Effector memory CD8-positive, alpha-beta T cell (primary cell): ENCODE measurements around the gene DERL3.

Experiments
- ATAC-seq: fragments of 150-1000 bp; cut with Tn5 transposase; replicated peaks from 2 replicates; pipeline ENCODE4 v1.10.0; 2021; ENCODE audit warnings: mild to moderate bottlenecking, moderate library complexity
- DNase-seq, 3 experiments: peaks; one replicate each; pipeline ENCODE4 v3.0.0; 2021
- H3K27ac Mint-ChIP-seq, 2 donors: one replicate each; pipeline ENCODE4 v1.8.0; 2022; ENCODE audit warnings: mild to moderate bottlenecking in 2 of 2, mixed read lengths in 2 of 2, moderate library complexity in 2 of 2
- H3K27me3 Mint-ChIP-seq, 2 donors: one replicate each; pipeline ENCODE4 v1.8.0; 2022; ENCODE audit warnings: mixed read lengths in 2 of 2
- H3K36me3 Mint-ChIP-seq: one replicate; pipeline ENCODE4 v1.8.0; 2022; ENCODE audit warnings: mild to moderate bottlenecking, moderate library complexity, mixed read lengths; ENCODE audit not compliant: insufficient read depth
- H3K4me1 Mint-ChIP-seq, 2 donors: one replicate each; pipeline ENCODE4 v1.8.0; 2022; ENCODE audit warnings: low read depth in 2 of 2, mixed read lengths in 2 of 2
- H3K4me3 Mint-ChIP-seq, 2 donors: one replicate each; pipeline ENCODE4 v1.8.0; 2022; ENCODE audit warnings: mild to moderate bottlenecking in 2 of 2, mixed read lengths in 2 of 2, moderate library complexity in 2 of 2
- H3K9me3 Mint-ChIP-seq, 2 donors: one replicate each; pipeline ENCODE4 v1.8.0; 2022; ENCODE audit warnings: mixed read lengths in 2 of 2

DERL3 gene

DNA sequence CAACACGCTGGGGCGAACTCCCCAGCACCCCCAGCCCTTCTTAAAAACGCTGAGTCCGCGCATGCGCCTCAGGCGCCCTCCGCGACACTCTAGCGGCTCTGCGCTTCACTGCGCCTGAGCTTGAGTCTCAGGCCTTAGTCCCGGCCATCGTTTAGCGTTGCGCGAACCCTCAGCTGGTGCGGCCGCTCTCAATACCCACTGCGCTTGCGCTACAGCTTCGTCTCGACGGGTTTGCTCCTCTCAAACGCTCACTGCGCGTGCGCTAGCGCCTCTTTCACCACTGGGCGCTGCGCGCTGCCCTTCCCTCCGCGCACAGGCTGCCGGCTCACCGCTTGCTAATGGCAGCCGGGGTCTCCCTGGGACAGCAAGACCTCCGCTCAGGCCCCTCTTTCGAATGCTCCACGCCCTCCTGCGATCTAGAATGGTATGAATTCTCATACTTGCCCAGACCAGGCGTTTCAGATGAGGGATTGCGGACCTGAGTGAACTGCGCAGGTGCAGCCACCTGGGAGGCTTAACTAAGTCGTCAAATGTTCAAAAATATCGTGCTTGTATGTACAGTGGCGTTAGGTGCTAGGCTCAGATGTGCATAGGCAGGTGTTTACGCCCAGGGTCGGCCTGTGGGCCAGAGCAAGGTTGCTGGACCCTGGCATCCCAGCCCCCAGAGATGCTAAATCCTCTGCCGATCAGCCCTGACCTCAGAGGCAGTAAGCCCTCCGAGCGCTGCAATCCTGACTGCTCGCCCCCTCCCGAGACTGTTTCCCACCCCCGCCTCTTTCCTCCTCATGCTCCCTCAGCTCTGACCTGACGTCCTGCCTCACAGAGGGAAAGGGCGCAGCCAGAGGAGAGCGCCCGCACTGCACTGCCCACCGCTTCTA lies 19.0 kb upstream of the DERL3 start, which contains the start of gene SLC2A11:
TSS of gene SLC2A11 (plus strand) at position 270 of the 878 bp plus-strand sequence. CDS start at position 395, 125 bp downstream.
- Mint-ChIP-seq H3K36me3 (peaks cover 17% of the 10 kb centered on the region), H3K27me3 (no peaks in the 10 kb centered on the region), H3K4me1 (peaks cover 19 to 20% of the 10 kb centered on the region in 2 donors), H3K9me3 (no peaks in the 10 kb centered on the region), H3K4me3 (peak within 1 kb of the TSS; percentile 93 to 96), H3K27ac (peak within 1 kb of the TSS; percentile 84 to 91)
- DNase-seq (peak; percentile 86 to 90 (median 88)), ATAC-seq (peak; percentile 94)

DNA sequence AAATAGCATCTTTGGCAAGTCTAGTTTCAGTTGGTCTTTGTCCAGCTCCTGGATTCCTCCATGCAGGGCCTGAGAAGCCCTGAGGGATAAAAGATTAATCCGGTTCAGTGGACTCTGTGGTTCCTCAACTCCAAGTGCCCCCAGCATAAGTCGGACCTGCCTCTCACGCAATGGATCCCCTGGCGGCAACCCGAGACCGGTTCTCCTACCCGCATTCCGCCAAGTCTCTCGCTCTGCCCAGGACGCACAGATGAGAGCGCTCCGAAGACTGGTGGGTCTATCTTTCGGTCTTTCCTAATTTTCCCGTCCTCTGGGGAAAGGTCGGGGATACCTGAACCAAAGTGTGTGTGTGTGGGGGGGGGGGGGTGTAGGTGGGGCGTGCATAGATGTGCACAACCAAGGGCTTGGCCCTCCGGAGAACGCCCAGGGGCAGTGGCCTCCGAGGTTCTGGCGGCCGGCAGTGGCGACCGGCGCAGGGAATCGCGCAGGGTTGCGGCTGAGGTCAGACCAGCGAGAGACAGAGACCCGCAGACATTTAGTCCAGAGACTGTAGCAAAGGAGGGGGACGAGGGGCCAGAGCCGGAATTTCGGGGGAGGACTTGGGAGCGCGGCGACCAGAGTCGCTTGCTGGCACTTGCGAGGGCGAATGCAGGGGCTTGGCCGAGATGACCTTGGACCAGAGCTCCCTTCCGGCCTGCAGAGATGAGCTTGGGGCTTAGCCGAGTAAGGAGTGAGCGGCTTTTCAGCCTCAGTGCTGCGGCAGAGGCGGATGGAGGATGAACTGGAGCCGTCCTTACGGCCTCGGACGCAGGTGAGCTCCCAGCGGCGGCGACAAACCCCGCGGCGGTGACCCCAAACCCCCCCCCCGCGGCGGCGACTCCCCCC lies 18.2 kb upstream of the DERL3 start:
- peaks cover 17% of the 10 kb centered on the region for H3K36me3 Mint-ChIP-seq
- DNase-seq = peak in 1 of 3 experiments; percentile 17
- no peaks in the 10 kb centered on the region for H3K27me3 Mint-ChIP-seq
- no peaks in the 10 kb centered on the region for H3K9me3 Mint-ChIP-seq
- ATAC-seq = peak; percentile 37
- H3K27ac Mint-ChIP-seq = peak overlapping the region; percentile 84 to 91
- peak overlapping the region; percentile 93 to 96 for H3K4me3 Mint-ChIP-seq
- peaks cover 19 to 20% of the 10 kb centered on the region in 2 donors for H3K4me1 Mint-ChIP-seq

DNA sequence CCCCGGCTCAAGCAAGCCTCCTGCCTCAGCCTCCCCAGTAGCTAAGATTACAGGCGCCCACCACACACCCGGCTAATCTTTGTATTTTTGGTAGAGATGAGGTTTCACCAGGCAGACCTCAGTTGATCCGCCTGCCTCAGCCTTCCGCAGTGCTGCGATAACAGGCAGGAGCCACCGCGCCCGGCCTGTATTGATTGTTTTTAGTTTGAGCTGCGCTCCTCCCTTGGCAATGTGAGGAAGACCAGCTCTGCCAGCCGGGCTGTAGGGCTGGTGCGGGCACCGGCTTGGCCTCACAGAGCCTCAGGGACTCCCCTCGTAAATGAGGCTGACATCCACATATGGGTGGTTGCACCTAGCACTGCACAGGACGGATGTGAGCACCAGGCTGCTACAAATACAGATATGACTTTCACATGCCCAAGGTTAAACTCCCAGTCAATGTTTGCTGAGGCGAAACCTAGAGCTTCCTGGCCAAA lies 11.4 kb upstream of the DERL3 start:
- Mint-ChIP-seq H3K36me3 (peaks cover 3% of the 10 kb centered on the region), H3K9me3 (no peaks in the 10 kb centered on the region), H3K27ac (no peak overlapping the region), H3K4me1 (no peaks in the 10 kb centered on the region), H3K4me3 (no peak overlapping the region), H3K27me3 (no peaks in the 10 kb centered on the region)
- DNase-seq (no peak), ATAC-seq (no peak)

DNA sequence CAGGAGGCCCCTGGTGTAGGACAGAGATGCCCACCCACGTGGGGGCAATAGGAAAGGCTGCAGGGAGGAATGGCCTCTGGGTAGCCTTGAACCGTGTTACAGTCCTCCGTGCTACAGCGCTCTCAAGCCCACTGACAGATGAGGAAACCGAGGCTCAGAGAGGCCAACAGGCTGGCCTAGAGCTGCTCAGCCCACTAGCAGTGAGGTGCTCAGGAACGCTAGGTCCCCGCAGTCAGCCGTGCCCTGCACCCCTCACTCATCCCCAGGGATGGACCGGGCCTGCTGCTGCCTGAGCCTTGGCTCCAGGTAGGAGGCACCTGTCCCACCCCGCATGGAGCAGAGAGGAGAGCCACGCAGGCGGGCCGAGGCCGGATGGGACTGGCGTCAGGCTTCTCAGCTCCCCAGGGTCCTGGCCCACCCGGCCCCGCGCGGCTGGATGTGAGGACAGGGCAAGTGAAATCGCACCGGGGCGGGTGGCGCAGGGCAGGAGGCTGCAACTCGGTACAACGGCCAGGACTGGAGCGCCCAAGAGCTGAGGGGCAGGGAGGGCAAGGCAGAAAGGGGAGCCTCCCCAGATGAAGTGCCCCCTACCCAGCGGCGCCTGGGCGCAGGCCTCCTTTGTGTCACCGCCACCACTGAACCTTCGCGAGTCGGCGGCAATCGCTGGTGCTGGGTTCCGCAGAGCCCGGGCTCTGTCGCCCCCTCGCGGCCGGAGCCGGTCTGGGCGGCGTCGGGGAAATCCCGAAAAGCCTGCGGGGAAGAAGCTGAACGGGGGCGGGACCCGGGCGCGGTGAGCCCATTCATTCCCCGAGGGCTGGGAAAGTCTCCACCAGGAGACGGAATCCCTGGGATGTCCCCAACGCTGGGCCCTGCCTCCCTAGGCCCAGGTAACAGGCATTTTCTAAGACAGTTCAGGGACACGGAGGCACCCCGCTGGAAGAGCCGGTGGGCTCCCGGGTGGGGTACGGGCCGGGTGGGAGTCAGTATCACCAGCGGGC lies 10.5 kb upstream of the DERL3 start:
- Mint-ChIP-seq H3K4me1 (peaks cover 0 to 2% of the 10 kb centered on the region in 2 donors), H3K4me3 (no peak overlapping the region), H3K9me3 (no peaks in the 10 kb centered on the region)

DNA sequence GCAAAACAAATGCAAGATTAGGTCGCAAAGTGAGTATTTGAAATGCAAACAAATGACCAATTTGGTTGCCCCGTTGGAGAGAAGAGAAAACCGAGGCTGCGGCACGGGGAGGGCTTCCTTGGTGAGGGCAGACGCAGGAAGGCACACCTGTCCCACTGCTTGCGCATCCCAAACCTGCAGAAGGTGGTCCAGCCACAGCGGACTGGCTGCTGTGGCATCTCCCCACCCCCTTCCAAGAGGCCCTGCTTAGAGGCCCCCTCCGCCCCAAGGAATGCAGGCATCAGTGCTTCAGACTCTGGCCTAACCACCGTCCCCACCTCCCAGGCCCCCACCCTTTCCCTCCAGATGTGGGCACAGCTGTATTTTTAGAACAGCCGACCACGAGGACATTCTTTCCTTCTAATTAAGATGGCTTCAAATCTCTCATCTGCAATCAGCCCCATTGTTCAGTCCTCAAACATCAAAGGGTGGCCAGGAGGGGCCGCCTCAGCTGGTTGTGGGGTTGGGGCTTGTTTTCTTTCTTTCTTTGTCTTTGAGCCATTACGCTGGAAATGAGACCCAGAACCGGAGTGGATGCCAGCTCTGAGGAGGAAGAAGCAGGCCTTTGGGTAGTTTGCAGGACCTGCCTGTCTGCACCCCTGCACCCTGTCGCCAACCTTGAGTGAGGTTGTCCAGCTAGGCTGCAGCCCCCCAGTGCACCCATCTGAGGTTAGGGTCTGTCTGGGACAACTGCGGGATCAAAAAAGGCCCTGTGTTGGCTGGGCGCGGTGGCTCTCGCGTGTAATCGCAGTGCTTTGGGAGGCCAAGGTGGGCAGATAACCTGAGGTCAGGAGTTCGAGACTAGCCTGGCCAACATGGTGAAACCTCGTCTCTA lies 9.4 kb upstream of the DERL3 start:
- DNase-seq (no peak), ATAC-seq (no peak)
- Mint-ChIP-seq H3K36me3 (peaks cover 3% of the 10 kb centered on the region), H3K4me3 (no peak overlapping the region), H3K9me3 (no peaks in the 10 kb centered on the region), H3K27me3 (no peaks in the 10 kb centered on the region), H3K27ac (no peak overlapping the region), H3K4me1 (peaks cover 0 to 2% of the 10 kb centered on the region in 2 donors)

More for the DNA sequence above, 10.5 kb upstream of the DERL3 start:
- Mint-ChIP-seq H3K27me3 (no peaks in the 10 kb centered on the region), H3K36me3 (peaks cover 3% of the 10 kb centered on the region), H3K27ac (no peak overlapping the region)
- peak; percentile 82 to 90 (median 89) for DNase-seq
- ATAC-seq = peak; percentile 98

DNA sequence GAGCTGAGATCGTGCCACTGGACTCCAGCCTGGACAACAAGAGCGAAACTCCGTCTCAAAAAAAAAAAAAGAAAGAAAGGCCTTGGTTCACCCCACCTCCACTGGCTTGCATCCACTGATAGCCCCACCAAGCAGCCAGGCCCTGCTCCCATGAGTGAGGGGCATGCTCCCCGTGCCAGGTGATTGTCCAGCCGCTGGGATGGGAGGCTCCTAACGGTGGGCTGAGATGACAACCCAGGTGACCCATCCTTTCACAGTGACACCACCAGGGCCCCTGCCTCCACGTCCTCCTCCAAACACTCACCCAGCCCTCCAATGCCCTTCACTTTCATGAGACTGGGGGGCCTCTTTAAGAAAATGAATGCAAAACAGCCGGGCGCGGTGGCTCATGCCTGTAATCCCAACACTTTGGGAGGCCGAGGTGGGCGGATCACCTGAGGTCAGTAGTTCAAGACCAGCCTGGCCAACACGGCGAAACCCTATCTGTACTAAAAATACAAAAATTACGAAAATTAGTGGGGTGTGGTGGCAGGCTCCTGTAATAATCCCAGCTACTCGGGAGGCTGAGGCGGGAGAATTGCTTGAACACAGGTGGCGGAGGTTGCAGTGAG lies 8.6 kb upstream of the DERL3 start:
- Mint-ChIP-seq H3K27me3 (no peaks in the 10 kb centered on the region), H3K27ac (no peak overlapping the region), H3K4me1 (peaks cover 0 to 2% of the 10 kb centered on the region in 2 donors), H3K36me3 (peaks cover 3% of the 10 kb centered on the region), H3K4me3 (no peak overlapping the region), H3K9me3 (no peaks in the 10 kb centered on the region)
- no peak for ATAC-seq
- DNase-seq = no peak

DNA sequence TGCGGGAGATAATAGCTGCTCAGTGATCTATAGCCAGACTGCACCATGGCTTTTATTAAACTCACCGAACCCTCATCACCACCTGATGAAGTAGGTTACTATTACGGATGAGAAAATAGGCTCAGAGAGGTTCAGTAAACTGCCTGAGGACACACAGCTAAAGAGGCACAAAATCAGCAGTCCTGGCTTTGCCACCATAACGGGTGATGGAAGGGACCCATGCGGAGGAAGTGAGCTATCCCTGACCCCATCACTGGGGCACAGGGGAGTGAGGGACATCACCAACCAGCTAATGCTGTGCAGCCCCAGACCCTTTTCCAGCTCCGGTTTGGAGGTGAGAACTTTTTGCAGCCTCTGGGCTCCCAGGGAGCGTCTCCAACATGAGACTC lies 7.3 kb upstream of the DERL3 start:
- Mint-ChIP-seq H3K4me3 (no peak overlapping the region), H3K4me1 (peaks cover 0 to 2% of the 10 kb centered on the region in 2 donors), H3K27ac (no peak overlapping the region), H3K27me3 (no peaks in the 10 kb centered on the region), H3K36me3 (peaks cover under 1% of the 10 kb centered on the region), H3K9me3 (no peaks in the 10 kb centered on the region)
- DNase-seq (no peak), ATAC-seq (no peak)

DNA sequence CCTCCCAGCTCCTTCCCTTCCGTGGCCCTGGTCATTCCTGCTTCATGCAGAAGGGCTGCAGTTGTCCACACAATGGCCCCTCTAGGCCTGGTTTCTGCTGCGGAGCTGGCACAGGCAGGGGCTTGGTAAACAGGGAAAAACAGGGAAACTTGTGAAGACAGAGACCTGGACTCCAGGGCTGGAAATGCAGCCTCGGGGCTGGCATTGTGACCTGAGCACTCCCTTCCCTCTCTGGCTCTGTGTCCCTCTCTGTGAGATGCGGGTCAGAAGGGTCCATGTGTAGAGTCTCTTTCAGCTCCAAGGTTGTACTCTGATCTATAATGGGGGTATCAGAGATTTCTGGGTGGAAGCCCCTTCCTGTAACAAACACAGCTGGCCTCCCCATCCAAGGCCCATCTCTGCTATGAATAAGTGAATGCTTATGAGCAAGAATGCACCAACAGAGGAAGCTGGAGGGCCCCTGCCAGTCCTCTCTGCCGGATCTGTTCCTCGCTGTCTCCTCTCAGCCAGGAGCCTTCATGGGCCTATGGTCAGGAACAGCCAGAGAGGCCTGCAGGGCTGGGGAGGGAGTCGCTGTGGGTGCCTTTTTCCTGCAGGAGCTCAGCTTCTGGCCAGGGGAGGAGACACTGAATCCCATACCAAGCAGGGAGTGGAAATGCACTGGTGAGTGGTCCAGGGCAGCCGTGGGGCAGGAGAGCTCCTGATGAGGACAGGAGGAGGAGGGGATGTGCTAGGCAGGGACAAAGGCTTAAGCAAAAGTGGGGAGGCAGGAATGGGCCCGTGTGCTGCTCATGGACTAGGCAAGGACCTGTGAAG lies 6.7 kb upstream of the DERL3 start:
- DNase-seq (no peak), ATAC-seq (no peak)
- Mint-ChIP-seq H3K9me3 (no peaks in the 10 kb centered on the region), H3K27me3 (no peaks in the 10 kb centered on the region), H3K36me3 (no peaks in the 10 kb centered on the region), H3K4me1 (peaks cover 0 to 2% of the 10 kb centered on the region in 2 donors), H3K4me3 (no peak overlapping the region), H3K27ac (no peak overlapping the region)

DNA sequence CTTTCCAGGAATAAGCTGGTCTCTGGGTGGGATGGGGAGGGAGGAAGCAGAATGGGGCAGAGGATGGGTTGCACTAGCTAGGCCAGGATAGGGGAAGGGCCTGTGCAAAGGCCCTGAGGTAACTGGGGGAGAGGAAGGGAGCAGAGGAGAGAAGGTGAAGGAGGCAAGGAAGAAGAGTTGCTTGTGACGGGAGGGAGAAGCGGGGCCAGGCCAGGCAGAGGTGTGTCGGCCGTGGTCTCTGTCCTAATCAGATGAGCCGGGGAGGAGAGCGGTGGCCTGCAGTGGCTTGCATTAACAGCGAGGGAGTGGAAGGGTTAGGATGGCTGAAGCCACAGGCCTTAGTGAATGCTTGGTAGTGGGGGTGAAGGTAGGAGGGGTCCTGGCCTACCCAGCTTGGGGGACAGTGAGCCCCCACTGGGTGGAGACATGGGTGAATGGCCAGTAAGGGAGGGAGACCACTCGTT lies 6.0 kb upstream of the DERL3 start:
- H3K4me3 Mint-ChIP-seq = no peak overlapping the region
- no peak overlapping the region for H3K27ac Mint-ChIP-seq
- no peaks in the 10 kb centered on the region for H3K27me3 Mint-ChIP-seq
- no peak for DNase-seq
- peaks cover 3% of the 10 kb centered on the region for H3K36me3 Mint-ChIP-seq
- peaks cover 0 to 4% of the 10 kb centered on the region in 2 donors for H3K4me1 Mint-ChIP-seq
- no peak for ATAC-seq
- H3K9me3 Mint-ChIP-seq = no peaks in the 10 kb centered on the region

DNA sequence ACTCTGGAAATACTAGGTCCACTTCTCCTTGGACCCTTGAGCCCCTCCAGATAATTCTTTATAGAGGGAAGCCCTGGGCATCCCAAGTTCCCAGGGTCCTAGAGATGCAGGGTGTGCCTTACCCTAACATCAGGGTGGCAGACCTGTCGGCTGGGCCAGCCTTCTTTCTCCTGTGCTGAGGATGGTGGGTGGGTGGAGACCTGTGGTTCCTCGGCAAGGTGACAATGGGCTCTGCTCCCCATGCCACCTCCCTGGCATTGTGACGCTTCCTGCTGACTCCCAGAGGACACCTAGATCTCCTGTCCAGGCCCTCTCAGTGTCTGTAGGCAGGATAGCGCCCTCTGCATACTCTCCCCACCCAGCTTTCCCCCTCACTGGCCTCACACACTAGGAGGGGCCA lies 3.8 kb upstream of the DERL3 start:
- H3K4me3 Mint-ChIP-seq = no peak overlapping the region
- DNase-seq (no peak), ATAC-seq (no peak)
- peak overlapping the region in 1 of 2 donors; percentile 10 for H3K27ac Mint-ChIP-seq
- H3K4me1 Mint-ChIP-seq = peaks cover 16 to 19% of the 10 kb centered on the region in 2 donors
- no peaks in the 10 kb centered on the region for H3K9me3 Mint-ChIP-seq
- no peaks in the 10 kb centered on the region for H3K27me3 Mint-ChIP-seq
- H3K36me3 Mint-ChIP-seq = peaks cover 15% of the 10 kb centered on the region
